22Rv1 (cell line): Measurements from ENCODE around the gene STXBP6.

ENCODE experiments used
- CTCF ChIP-seq: fragments of 450-650 bp; IDR thresholded peaks from 2 replicates; pipeline ENCODE4 v1.5.1; 2017; ENCODE audit warnings: mild to moderate bottlenecking
- ZFX ChIP-seq: fragments of 450-650 bp; IDR thresholded peaks from 2 replicates; pipeline ENCODE4 v1.6.1; 2017; ENCODE audit warnings: antibody characterized with exemption, borderline replicate concordance

- no peak for TF ChIP-seq CTCF
- no peak for TF ChIP-seq ZFX
Measured at GRCh38 chr14:24947131-24947530, 102.8 kb downstream of the STXBP6 start.
